ENCODE measurements around the gene SBF2.
"Not testable (repeated sequence)": the region's sequence is repeated elsewhere in the genome, so short reads cannot be mapped to it uniquely, and the experiment has no call there.

Gene SBF2

GRCh38 chr11:10048350-10048749, 245.7 kb downstream of the SBF2 start:
- no peak for DNase-seq

GRCh38 chr11:10044618-10045017, 249.4 kb downstream of the SBF2 start:
- DNase-seq, result no peak

- no peak for DNase-seq
Observed at GRCh38 chr11:10042699-10043098, 251.3 kb downstream of the SBF2 start.

GRCh38 chr11:10041748-10042446, 252.1 kb downstream of the SBF2 start:
- DNase-seq, result no peak

GRCh38 chr11:10041332-10041731, 252.7 kb downstream of the SBF2 start:
- DNase-seq, result no peak

GRCh38 chr11:10038521-10039302, 255.3 kb downstream of the SBF2 start:
- no peak for DNase-seq

GRCh38 chr11:10035932-10036331, 258.1 kb downstream of the SBF2 start:
- DNase-seq, result not testable (repeated sequence)

GRCh38 chr11:10032935-10033334, 261.1 kb downstream of the SBF2 start:
- DNase-seq, result no peak

GRCh38 chr11:10030122-10030490, 263.9 kb downstream of the SBF2 start:
- DNase-seq, result no peak

GRCh38 chr11:10029386-10030121, 264.5 kb downstream of the SBF2 start:
- DNase-seq, result no peak

- no peak for DNase-seq
Observed at GRCh38 chr11:10026514-10026913, 267.5 kb downstream of the SBF2 start.

GRCh38 chr11:10023212-10023611, 270.8 kb downstream of the SBF2 start:
- DNase-seq, result no peak

GRCh38 chr11:10022764-10023163, 271.3 kb downstream of the SBF2 start:
- DNase-seq, result no peak

GRCh38 chr11:10021563-10021962, 272.5 kb downstream of the SBF2 start:
- no peak for DNase-seq

GRCh38 chr11:10019906-10020682, 273.9 kb downstream of the SBF2 start:
- no peak for DNase-seq

GRCh38 chr11:10017911-10018310, 276.1 kb downstream of the SBF2 start:
- DNase-seq, result no peak

- no peak for DNase-seq
Observed at GRCh38 chr11:10017050-10017449, 277.0 kb downstream of the SBF2 start.

GRCh38 chr11:10012068-10012467, 282.0 kb downstream of the SBF2 start:
- DNase-seq, result no peak

- no peak for DNase-seq
Observed at GRCh38 chr11:10005955-10006525, 288.0 kb downstream of the SBF2 start.

- no peak for DNase-seq
Observed at GRCh38 chr11:10004526-10005113, 289.4 kb downstream of the SBF2 start.

- DNase-seq, result no peak
Observed at GRCh38 chr11:10002221-10002620, 291.8 kb downstream of the SBF2 start.

GRCh38 chr11:9992306-9992705, 301.7 kb downstream of the SBF2 start:
- DNase-seq, result no peak
